ENCODE measurements around the gene ACVRL1. TPM values are rescaled to one million over a fixed set of nuclear protein-coding genes. Genes with fewer than 3 reads are reported as not detected.

ACVRL1 gene
- total and polyA plus RNA-seq, 2 experiments from 2014 or later = 1.4 to 4.6 TPM

DNA sequence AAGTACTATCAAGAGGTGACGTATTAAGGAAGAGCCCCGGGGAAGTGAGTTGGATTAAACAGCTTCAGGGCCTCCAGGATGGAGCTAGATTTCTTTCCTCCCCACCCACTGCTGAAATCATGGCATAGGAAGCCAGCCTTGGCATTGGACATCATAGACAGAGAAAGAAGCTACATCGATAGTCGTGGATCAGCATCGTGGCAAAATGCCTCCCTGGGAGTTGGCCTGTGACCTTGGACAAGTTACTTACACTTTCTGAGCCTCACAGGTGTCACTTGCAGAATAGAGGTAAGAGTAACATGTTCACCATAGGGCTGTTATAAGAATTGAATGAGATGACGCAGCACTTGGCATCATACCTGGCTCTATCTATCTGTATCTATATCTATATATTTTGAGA is 13.5 kb upstream of the ACVRL1 start:
- peaks cover 3% of the 10 kb centered on the region for H3K4me1 ChIP-seq (ENCODE audit: insufficient read depth)
- no peak overlapping the region for H2AFZ ChIP-seq
- H4K20me1 ChIP-seq (ENCODE audit: insufficient read depth, poor library complexity, severe bottlenecking) = no peaks in the 10 kb centered on the region
- H3K27ac ChIP-seq = no peak overlapping the region
- no peaks in the 10 kb centered on the region for H3K27me3 ChIP-seq
- WGBS (ENCODE audit: low lambda C conversion rate, missing lambda C conversion rate) = 93% methylated on average over 6 of the region's 6 CpGs
- no peaks in the 10 kb centered on the region for H3K36me3 ChIP-seq (replicated peaks; ENCODE audit: insufficient read depth, low read depth)
- no peaks in the 10 kb centered on the region for H3K9me2 ChIP-seq (replicated peaks; ENCODE audit: insufficient read depth)
- TF ChIP-seq EZH2 (IDR thresholded peaks at IDR 0.05; ENCODE audit: borderline replicate concordance) (no peak), EZH2phosphoT487 (IDR thresholded peaks at IDR 0.05; ENCODE audit: low read depth, severe bottlenecking, unreplicated experiment) (no peak)
- TF ChIP-seq, protein P1, sequence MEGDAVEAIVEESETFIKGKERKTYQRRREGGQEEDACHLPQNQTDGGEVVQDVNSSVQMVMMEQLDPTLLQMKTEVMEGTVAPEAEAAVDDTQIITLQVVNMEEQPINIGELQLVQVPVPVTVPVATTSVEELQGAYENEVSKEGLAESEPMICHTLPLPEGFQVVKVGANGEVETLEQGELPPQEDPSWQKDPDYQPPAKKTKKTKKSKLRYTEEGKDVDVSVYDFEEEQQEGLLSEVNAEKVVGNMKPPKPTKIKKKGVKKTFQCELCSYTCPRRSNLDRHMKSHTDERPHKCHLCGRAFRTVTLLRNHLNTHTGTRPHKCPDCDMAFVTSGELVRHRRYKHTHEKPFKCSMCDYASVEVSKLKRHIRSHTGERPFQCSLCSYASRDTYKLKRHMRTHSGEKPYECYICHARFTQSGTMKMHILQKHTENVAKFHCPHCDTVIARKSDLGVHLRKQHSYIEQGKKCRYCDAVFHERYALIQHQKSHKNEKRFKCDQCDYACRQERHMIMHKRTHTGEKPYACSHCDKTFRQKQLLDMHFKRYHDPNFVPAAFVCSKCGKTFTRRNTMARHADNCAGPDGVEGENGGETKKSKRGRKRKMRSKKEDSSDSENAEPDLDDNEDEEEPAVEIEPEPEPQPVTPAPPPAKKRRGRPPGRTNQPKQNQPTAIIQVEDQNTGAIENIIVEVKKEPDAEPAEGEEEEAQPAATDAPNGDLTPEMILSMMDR (IDR thresholded peaks at IDR 0.05; ENCODE audit: poor library complexity) = no peak
- H3K4me2 ChIP-seq = no peak overlapping the region
- DNase-seq (ENCODE audit: low spot score) = no peak
- H3K4me3 ChIP-seq = no peak overlapping the region
- no peaks in the 10 kb centered on the region for H3K9me3 ChIP-seq (ENCODE audit: low read depth)
- H3K79me2 ChIP-seq = no peaks in the 10 kb centered on the region

GRCh38 chr12:51895378-51896135 is 11.7 kb upstream of the ACVRL1 start:
- 77% methylated on average over 8 of the region's 8 CpGs for WGBS (ENCODE audit: low lambda C conversion rate, missing lambda C conversion rate)

GRCh38 chr12:51896236-51896635 is 11.1 kb upstream of the ACVRL1 start:
- no peak overlapping the region for H3K4me2 ChIP-seq
- no peaks in the 10 kb centered on the region for H3K9me3 ChIP-seq (ENCODE audit: low read depth)
- no peak overlapping the region for H3K4me3 ChIP-seq
- no peaks in the 10 kb centered on the region for H3K36me3 ChIP-seq (replicated peaks; ENCODE audit: insufficient read depth, low read depth)
- DNase-seq (ENCODE audit: low spot score) = no peak
- no peak for TF ChIP-seq EZH2phosphoT487 (IDR thresholded peaks at IDR 0.05; ENCODE audit: low read depth, severe bottlenecking, unreplicated experiment)
- no peak for TF ChIP-seq EZH2 (IDR thresholded peaks at IDR 0.05; ENCODE audit: borderline replicate concordance)
- TF ChIP-seq, protein P1 (IDR thresholded peaks at IDR 0.05; ENCODE audit: poor library complexity) = no peak
- WGBS (ENCODE audit: low lambda C conversion rate, missing lambda C conversion rate) = 82% methylated on average over 3 of the region's 3 CpGs
- H2AFZ ChIP-seq = no peak overlapping the region
- peaks cover 6% of the 10 kb centered on the region for H3K4me1 ChIP-seq (ENCODE audit: insufficient read depth)
- no peaks in the 10 kb centered on the region for H3K79me2 ChIP-seq
- no peaks in the 10 kb centered on the region for H3K9me2 ChIP-seq (replicated peaks; ENCODE audit: insufficient read depth)
- no peak overlapping the region for H3K27ac ChIP-seq
- H4K20me1 ChIP-seq (ENCODE audit: insufficient read depth, poor library complexity, severe bottlenecking) = no peaks in the 10 kb centered on the region
- no peaks in the 10 kb centered on the region for H3K27me3 ChIP-seq

More at GRCh38 chr12:51895378-51896135, 11.7 kb upstream of the ACVRL1 start:
- Histone ChIP-seq H3K27me3 (no peaks in the 10 kb centered on the region), H3K4me2 (no peak overlapping the region), H3K79me2 (no peaks in the 10 kb centered on the region), H4K20me1 (ENCODE audit: insufficient read depth, poor library complexity, severe bottlenecking) (no peaks in the 10 kb centered on the region), H3K36me3 (replicated peaks; ENCODE audit: insufficient read depth, low read depth) (no peaks in the 10 kb centered on the region), H3K27ac (no peak overlapping the region), H3K9me3 (ENCODE audit: low read depth) (no peaks in the 10 kb centered on the region), H3K4me3 (no peak overlapping the region), H3K9me2 (replicated peaks; ENCODE audit: insufficient read depth) (no peaks in the 10 kb centered on the region), H2AFZ (peak overlapping the region; percentile 24), H3K4me1 (ENCODE audit: insufficient read depth) (peaks cover 3% of the 10 kb centered on the region)
- no peak for TF ChIP-seq EZH2 (IDR thresholded peaks at IDR 0.05; ENCODE audit: borderline replicate concordance)
- no peak for DNase-seq (ENCODE audit: low spot score)

GRCh38 chr12:51897181-51897580 is 10.1 kb upstream of the ACVRL1 start:
- no peaks in the 10 kb centered on the region for H3K27me3 ChIP-seq
- WGBS (ENCODE audit: low lambda C conversion rate, missing lambda C conversion rate) = 83% methylated on average over 8 of the region's 8 CpGs
- no peaks in the 10 kb centered on the region for H4K20me1 ChIP-seq (ENCODE audit: insufficient read depth, poor library complexity, severe bottlenecking)
- no peaks in the 10 kb centered on the region for H3K36me3 ChIP-seq (replicated peaks; ENCODE audit: insufficient read depth, low read depth)
- no peaks in the 10 kb centered on the region for H3K9me2 ChIP-seq (replicated peaks; ENCODE audit: insufficient read depth)
- H2AFZ ChIP-seq = no peak overlapping the region
- H3K4me1 ChIP-seq (ENCODE audit: insufficient read depth) = peaks cover 6% of the 10 kb centered on the region
- no peak overlapping the region for H3K4me3 ChIP-seq
- no peaks in the 10 kb centered on the region for H3K9me3 ChIP-seq (ENCODE audit: low read depth)
- no peak overlapping the region for H3K4me2 ChIP-seq
- no peaks in the 10 kb centered on the region for H3K79me2 ChIP-seq
- TF ChIP-seq, protein P1 (IDR thresholded peaks at IDR 0.05; ENCODE audit: poor library complexity) = no peak
- TF ChIP-seq EZH2phosphoT487 (IDR thresholded peaks at IDR 0.05; ENCODE audit: low read depth, severe bottlenecking, unreplicated experiment) (no peak), EZH2 (IDR thresholded peaks at IDR 0.05; ENCODE audit: borderline replicate concordance) (no peak)
- DNase-seq (ENCODE audit: low spot score) = no peak
- H3K27ac ChIP-seq = no peak overlapping the region
